VCaP (cell line): ENCODE results near the gene TM9SF2.

Experiments
- H3K27ac ChIP-seq: fragments of 450-650 bp; 2 replicates; pipeline ENCODE4 v1.5.1; 2017
- TF ChIP-seq, protein P1 (sequence below): fragments of 450-650 bp; conservative IDR thresholded peaks from 2 replicates; pipeline ENCODE4 v1.5.1; 2017; ENCODE audit warnings: mild to moderate bottlenecking, moderate library complexity

The TM9SF2 gene

DNA sequence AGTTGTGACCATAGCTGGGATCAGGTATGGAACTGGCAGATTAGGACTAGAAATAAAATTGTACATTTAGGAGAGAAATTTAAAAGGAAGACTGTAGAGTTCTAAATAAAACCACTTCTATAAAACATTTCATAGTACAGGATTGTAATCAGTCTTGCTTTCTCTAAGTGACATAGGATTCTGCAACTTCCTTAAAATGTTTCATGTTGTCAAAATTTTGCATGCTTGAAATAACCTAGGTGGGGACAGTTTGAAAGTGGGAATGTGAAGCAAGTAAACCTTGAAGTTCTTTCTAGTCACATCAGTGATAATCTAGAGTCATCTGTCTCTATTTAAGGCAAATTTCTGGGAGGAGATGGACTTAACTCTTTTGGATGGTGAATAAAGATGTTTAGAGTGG, 6.7 kb downstream of the TM9SF2 start:
- H3K27ac ChIP-seq, result no peak overlapping the region

DNA sequence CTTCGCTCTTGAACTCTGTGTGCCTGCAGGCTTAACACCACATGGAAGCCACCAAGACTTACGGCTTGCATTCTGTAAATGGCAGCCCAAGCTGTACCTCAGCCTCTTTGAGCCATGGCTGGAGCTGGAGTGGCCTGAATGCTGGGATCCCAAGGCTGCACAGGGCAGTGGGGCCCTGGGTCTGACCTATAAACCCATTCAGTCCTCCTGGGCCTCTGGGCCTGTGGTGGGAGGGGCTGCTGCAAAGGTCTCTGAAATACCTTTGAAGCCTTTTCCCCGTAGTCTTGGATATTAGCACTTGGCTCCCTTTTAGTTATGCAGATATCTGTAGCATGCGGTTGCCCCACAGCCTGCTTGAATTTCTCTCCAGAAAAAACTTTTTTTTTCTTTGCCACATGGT, 8.2 kb downstream of the TM9SF2 start:
- TF ChIP-seq, protein P1, sequence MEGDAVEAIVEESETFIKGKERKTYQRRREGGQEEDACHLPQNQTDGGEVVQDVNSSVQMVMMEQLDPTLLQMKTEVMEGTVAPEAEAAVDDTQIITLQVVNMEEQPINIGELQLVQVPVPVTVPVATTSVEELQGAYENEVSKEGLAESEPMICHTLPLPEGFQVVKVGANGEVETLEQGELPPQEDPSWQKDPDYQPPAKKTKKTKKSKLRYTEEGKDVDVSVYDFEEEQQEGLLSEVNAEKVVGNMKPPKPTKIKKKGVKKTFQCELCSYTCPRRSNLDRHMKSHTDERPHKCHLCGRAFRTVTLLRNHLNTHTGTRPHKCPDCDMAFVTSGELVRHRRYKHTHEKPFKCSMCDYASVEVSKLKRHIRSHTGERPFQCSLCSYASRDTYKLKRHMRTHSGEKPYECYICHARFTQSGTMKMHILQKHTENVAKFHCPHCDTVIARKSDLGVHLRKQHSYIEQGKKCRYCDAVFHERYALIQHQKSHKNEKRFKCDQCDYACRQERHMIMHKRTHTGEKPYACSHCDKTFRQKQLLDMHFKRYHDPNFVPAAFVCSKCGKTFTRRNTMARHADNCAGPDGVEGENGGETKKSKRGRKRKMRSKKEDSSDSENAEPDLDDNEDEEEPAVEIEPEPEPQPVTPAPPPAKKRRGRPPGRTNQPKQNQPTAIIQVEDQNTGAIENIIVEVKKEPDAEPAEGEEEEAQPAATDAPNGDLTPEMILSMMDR, result no peak

More for the DNA sequence above, 6.7 kb downstream of the TM9SF2 start:
- TF ChIP-seq, protein P1, result no peak

DNA sequence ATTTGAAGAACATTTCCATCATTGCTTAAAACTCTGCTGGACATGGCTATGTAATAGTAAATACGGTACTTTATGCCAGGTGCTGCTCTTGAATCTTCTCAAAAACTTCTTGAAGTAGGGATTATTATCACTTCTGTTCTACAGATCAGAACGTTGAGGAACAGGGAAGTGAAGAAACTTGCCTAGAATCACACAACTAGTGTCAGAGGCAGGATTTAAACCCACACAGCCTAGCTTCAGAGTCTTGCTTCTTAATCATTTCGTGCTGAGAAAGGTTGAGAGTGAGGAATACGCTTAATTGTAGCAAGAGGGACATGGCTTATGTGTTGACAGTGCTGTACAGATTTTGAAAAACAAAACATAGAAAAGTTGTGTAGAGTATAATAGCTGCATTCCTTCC, 13.5 kb downstream of the TM9SF2 start:
- TF ChIP-seq, protein P1, result no peak
- H3K27ac ChIP-seq, result no peak overlapping the region

More for the DNA sequence above, 8.2 kb downstream of the TM9SF2 start:
- no peak overlapping the region for H3K27ac ChIP-seq

DNA sequence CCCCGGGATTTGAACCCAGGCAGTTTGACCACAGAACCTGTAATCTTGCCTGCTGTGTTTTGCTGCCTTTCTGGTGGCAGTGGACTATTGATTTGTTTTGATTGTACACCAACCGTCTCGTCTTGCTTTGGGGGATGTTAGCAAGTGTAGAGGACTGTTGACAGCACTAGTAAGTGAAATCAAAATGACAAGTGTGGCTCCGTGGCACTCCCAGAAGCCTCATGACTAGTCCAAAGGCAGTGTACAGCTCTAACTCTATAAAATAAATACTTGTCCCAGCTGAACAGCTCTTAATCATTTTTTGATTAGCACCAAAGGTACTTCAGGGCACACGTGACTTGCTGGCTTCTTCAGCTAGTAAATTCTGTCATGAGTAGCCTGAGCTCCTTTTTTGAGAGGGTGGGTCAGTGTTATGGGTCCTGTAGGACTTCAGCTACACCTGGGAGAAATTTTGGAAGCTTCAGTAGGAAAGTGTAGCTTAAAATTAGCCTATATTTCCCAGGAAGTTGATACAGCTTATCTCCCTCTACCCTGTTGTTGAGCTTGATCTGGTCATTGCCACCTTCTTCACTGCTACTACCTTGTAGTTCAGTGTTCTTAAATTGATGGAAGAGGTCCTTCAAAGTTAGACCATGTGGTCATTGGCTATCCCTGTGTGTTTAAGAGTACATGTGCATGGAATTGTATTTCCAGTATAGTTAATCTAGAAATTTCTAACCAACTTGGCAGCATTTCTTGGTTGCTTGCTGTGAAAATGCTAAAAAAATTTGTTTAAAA, 15.1 kb downstream of the TM9SF2 start:
- no peak overlapping the region for H3K27ac ChIP-seq
- TF ChIP-seq, protein P1, result no peak

DNA sequence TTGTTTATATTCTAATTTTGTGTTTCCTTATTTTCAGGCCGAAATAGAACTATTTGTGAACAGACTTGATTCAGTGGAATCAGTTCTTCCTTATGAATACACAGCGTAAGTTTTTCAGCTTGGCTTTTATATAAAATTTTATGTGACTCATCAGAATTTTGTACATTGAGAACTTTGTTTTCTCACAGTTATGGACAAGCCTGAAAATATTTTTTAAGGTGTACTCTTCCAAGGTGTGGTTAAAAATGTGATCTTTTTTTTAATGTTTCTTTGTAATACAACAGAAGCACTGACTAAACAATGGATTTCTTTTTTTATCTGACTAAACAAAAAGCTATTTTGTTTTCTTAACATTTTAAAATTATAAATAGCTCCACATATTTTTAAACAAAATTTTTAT, 16.3 kb downstream of the TM9SF2 start:
- no peak overlapping the region for H3K27ac ChIP-seq
- TF ChIP-seq, protein P1, result no peak

DNA sequence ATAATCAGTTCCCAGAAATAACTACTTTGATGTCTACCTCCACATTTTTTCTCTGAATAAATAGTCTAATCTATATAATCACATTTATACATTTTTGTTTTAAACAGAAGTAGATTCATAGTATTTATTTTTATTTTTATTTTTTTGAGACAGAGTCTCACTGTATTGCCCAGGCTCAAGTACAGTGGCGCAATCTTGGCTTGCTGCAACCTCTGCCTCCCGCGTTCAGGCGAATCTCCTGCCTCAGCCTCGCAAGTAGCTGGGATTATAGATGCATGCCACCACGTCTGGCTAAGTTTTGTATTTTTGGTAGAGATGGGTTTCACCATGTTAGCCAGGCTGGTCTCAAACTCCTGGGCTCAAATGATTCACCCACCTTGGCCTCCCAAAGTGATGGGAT, 16.7 kb downstream of the TM9SF2 start:
- no peak overlapping the region for H3K27ac ChIP-seq
- TF ChIP-seq, protein P1, result no peak

DNA sequence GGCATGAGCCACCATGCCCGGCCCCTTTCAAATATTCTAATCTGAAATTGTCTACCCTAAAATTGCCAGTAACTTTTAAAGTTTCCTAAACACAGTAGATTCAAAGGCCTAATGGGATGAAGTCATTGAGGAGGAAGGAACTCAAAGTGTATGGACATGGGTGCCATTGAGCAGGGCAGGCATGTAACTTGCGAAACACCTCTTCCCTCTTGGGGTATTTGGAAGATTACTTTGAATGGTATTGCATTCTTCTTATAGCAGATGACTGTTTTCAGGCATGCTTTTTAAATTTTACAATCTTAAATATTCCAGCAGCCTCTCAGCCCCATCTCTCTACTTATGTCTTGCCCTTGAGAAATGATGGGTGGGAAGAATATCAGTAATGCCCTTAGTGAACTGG, 21.0 kb downstream of the TM9SF2 start:
- H3K27ac ChIP-seq, result no peak overlapping the region
- TF ChIP-seq, protein P1, result no peak
